GM19468 (cell line): ENCODE measurements around the gene CEP350.

Experiments
- ATAC-seq: cut with Tn5 transposase; IDR thresholded peaks from one replicate; pipeline ENCODE4 v1.9.1; 2021; ENCODE audit warnings: mild to moderate bottlenecking, moderate library complexity, moderate number of reproducible peaks; ENCODE audit not compliant: unreplicated experiment; ENCODE audit errors: extremely low read depth

Gene CEP350

DNA sequence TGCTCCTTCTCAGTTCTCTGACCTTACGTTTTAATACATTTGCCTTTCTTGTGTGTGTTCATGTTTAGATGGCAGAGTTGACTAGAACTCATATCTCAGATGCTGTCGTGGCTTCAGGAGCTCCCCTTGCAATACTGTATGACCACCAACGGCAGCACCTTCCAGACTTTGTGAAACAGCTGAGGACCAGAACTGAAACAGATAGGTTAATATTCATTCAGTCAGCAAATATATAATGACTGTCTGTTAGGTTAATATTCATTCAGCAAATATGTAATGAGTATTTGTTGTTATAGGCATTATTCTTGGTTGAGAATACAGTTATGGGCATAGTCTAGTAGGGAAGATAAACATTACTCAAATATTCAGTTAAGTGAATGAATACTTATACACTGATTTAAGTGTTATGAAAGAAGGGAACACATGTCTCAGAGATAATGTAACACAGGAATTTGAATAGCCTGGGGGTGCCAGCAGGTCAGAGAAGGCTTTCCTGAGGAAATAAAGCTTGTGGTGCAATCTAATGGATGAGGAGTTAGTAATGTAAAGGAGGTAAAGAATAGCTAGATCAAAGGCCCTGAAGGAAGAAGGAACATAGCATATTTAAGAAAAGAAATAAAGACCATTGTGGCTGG, 88.5 kb downstream of the CEP350 start:
- ATAC-seq, result no peak

DNA sequence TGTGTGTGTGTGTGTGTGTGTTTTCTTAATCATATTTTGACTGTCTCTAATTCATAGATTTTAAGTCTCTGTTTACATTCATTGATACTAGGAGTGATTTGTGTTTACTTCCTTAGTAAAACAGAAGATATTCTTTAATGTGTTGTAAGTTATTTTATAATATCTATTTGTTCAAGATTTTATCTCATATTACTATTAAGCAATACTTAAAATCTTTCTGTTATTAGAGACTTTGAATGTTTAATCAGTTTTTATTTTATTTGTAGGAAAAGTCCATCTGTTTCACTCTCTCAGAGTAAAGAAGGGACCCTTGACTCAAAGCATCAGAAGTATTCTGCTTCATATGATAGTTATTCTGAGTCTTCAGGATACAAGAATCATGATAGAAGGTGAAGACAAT, 89.2 kb downstream of the CEP350 start:
- no peak for ATAC-seq

DNA sequence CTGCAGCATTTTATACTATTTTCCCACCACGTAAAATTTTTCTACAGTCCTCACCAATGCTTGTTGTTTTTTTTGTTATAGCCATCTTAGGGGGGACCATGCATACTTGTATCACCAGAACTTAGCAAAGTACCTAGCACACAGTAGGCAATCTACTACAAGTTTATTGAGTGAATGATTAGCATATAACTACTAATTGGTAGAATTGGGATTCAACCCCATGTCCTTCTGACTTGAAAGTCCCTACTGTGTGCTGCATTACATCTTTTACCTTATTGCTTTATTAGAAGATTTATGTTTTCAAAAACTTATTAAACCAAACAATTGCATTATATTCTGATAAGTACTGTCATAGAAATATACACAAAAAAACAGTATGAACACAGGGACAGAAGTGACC, 92.1 kb downstream of the CEP350 start:
- ATAC-seq, result no peak

DNA sequence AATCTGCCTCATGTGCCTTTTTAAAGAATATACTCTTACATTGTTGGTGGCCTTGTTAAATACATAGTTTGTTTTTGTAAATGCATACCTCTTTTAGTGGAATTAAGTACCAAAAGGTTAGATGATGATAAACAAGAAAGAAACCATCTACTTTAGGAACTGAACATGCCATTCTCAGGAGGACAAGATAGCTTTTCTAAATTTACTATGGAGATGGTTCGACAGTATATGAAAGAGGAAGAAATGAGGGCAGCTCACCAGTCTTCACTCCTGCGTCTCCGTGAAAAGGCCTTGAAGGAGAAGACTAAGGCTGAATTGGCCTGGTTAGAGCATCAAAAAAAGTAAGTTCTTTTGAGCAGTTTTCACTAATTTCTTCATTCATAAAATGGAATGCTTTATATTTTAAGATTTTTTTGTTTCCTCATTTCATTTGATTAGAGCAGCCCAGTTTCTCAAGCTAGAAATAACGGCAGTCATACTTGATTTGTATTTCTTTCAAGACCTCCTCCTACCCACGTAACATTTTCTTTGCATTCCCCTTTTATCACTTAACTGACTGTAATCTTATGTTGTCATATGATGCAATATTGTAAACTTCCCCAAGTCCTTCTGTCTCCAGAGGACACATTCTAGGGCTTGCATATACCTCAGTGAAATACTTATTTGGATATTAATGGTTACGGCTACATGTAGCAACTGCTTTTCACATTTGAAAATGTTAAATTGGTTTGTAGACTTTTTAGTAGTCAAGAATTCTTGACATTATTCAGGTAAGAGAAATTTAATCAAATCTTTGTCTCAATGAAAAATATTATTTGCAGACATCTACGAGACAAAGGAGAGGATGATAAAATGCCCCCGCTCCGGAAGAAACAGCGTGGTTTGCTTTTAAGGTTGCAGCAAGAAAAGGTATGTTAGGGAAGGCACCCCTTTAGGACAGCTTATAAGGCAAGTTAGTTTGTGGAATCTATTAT, 99.3 kb downstream of the CEP350 start:
- no peak for ATAC-seq

DNA sequence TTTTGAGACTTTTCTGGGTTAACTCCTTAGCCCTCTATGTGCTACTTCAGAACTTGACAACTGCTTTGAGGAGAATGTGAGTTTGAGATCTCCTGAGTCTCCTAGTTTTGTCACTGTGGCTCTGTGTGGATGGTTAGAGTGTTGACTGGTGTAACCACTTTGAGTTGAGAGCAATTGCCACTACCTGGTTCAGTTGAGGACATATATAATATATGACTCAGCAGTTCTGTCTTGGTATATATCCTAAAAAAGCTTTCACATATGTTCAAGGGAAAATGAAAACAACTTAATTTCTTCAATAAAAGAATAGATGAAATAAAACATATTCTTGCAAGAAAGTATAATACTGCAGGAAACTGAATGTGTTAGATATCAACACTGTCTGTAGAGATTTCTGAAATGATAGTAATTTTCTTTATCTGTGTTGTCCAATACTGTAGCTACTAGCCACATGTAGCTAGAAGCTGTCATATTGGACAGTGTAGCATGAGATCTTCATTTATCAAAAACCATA, 103.3 kb downstream of the CEP350 start:
- no peak for ATAC-seq

DNA sequence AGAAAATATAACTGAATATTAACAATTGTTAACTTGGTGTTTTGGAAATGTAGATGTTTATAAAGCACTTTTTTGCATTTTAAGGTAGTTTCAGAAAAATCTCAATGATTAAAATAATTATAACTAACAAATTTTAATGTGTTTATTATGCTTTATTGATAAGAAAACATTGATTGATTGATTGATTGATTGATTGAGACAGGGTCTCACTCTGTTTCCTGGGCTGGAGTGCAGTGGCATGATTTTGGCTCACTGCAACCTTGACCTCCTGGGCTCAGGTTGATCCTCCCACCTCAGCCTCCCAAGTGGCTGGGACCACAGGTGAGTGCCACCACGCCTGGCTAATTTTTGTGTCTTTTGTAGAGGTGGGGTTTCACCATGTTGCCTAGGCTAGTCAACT, 106.4 kb downstream of the CEP350 start:
- ATAC-seq, result no peak

DNA sequence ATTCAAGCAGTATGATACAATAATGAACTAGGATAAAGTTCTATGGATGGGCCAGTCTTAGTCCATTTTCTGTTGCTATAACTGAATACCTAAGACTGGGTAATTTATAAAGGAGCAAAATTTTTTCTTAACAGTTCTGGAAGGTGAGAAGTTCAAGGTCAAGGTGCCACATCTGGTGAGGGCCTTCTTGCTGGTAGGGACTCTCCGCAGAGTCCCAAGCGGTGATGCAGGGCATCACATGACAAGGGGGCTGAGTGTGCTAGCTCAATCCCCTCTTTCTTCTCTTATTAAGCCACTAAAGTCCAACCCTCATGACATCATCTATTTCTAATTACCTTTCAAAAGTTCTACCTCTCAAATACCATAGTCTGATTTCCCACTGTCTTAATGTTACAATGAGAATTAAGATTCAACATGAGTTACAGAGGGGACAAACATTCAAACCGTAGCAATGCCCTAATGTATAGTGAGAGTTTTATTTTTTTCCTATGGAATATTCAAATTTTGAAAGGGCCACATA, 107.9 kb downstream of the CEP350 start:
- ATAC-seq, result no peak

DNA sequence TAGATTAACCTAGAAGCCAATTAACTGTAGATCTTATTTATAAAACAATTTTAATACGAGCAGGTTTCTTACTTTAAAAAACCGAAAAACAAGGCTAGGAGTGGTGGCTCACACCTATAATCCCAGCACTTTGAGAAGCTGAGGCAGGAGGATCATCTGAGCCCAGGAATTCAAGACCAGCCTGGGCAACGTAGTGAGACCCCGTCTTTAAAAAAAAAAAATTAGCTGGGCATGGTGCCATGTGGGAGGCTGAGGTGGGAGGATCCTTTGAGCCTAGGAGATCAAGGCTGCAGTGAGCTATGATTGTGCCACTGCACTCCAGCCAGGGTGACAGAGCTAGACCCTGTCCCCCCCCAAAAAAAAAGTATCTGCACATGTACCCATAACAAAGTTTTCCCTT, 110.8 kb downstream of the CEP350 start:
- no peak for ATAC-seq

DNA sequence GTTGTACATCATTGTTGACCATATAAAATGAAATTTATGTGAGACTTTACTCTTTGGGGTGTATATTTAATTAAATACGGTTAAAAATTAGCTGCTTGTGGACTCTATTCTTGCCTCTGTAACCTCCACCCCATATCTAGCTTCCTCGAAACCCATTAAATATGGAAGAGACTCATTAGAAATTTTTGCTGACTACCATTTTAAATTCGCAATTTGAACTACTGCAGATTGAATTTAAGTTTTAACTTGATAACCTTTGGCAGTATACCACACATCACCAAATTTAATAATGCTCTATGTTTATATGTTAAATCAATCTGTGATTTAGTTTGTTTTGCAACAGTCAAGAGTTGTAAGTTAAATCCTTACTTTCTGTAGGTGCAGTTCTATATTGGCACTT, 111.5 kb downstream of the CEP350 start:
- no peak for ATAC-seq

DNA sequence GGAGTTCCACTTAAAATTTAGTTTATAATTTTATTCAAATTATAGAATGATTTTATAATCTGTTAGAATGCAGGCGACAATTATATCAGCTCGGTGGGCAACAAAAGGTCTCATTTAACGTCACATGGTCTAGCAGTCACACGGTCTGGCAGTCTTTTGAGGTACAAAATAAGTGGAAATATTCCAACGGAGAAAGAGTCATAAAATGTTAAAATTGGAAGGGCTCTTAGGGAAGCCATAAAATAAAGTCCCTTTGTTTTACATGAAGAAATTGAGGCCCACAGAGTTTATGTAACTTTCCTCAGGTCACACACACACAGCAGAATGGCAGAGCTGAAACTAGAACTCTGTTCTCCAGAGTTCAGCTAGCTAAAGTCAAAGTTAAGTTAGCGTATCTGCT, 115.7 kb downstream of the CEP350 start:
- ATAC-seq, result no peak

DNA sequence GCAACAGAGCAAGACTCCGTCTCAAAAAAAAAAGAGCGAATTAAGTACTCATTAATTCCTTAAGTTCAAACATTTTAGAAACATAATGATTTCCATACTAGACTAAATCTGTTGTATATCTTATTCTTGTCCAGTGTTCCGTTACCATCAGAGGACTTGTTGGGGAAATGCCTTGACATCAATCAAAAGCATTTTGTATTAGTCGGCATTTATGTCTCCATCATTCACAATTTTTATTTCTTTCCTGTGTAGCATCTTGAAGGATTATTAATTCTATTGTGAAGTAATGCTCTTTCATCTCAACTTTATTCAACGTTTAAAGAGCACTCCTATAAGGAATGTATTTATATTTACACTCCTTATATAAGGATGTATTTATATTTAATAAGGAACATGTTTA, 117.1 kb downstream of the CEP350 start:
- ATAC-seq, result no peak

DNA sequence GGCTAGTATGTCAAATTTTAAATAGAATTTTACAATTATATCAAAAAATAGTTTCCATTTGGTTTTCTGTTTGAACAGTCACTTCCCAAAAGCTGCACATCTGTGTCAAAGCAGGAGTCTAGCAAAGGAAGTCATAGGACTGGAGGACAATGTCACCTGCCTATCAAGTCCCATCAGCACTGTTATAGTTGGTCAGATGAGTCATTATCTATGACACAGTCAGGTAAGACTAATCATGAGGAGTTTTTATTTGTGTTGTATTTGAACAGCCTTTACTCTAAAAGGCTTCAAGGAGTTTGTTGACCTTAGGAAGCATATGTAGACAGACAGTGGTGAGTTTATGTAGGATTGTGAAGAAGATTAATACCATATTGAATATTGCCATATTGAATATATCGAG, 125.8 kb downstream of the CEP350 start:
- ATAC-seq, result no peak

DNA sequence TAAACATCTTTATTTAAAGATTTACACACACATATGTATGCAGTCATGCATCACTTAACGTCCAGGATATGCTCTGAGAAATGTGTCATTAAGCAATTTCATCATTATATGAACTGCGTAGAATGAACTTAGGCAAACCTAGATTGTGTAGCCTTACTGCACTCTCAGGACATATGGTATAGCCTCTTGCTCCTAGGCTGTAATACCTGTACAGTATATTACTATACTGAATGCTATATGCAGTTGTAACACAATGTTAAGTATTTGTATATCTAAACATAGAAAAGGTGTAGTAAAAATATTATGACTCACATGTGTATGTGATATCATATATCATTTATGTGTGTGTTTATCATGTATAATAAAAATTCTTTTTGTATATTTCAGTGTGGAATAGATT, 126.9 kb downstream of the CEP350 start:
- no peak for ATAC-seq

DNA sequence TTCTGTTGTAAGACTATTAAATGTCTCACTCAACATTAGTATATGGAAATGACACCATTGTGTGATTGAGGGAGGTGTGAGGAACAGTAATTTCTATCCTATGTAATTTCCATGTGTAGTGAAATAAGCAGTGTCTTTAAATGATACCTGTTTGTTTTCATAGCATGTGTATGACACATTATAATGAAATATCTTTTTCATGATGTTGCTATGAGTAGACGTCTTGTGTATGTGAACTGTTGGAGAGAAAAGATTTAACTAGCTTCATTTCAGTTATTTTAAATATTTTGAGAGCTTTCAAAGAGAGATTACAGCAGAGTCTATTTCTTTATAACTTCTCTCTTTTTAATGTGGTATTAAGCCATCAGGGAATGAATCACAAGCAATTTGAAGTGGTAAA, 128.6 kb downstream of the CEP350 start:
- ATAC-seq, result no peak

DNA sequence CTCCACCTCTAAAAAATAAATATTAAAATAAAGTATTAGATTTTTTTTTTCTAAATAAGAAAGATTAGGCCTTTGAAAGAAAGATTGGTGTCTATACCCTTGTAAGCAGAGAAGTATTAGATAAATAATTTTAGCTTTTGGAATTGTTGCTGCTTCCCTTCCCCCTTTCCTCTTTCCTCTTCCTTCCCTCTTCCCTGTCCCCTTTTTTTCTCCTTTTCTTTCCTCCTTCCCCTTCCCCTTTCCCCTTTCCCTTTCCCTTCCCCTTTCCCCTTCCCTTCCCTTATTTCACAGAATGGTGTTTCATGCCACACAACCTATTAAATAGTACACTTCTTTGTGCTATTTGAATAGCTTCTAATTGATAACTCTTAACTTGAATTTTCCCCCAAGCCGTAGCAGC, 130.3 kb downstream of the CEP350 start:
- ATAC-seq, result no peak

DNA sequence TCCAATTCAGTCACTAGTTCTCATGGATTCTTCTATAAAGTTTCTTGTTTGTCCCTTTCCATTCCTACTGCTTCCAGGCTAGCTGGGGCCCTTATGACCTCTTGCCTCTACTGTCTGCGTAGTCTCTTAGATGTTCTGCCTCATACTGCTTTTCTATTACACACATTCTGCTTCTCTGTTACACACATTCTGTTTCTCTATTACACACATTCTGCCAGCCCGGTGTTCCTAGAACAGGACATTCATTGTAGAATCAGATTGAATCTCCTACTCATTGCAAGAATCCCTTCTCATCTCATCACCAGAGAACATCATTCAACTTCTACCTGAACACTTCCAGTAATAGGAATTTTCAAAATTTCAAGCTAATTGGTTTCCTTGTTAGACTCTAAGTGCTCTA, 130.7 kb downstream of the CEP350 start:
- ATAC-seq, result no peak

DNA sequence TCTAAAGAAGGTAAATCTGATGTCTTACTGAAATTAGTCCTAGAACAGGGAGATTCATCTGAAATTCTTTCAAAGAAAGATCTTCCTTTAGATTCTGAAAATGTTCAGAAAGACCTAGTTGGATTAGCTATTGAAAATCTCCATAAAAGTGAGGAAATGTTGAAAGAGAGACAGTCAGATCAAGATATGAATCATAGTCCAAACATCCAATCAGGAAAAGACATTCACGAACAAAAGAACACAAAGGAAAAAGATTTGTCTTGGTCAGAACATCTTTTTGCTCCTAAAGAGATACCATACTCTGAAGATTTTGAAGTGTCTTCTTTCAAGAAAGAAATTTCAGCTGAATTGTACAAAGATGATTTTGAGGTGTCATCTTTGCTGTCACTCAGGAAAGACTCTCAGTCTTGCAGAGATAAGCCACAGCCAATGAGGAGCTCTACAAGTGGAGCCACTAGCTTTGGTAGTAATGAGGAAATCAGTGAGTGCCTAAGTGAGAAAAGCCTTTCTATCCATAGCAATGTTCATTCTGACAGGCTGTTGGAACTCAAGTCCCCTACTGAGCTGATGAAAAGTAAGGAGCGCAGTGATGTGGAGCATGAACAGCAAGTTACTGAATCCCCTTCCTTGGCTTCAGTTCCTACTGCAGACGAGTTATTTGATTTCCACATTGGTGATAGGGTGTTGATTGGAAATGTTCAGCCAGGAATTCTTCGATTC, 138.5 kb downstream of the CEP350 start:
- ATAC-seq, result no peak

DNA sequence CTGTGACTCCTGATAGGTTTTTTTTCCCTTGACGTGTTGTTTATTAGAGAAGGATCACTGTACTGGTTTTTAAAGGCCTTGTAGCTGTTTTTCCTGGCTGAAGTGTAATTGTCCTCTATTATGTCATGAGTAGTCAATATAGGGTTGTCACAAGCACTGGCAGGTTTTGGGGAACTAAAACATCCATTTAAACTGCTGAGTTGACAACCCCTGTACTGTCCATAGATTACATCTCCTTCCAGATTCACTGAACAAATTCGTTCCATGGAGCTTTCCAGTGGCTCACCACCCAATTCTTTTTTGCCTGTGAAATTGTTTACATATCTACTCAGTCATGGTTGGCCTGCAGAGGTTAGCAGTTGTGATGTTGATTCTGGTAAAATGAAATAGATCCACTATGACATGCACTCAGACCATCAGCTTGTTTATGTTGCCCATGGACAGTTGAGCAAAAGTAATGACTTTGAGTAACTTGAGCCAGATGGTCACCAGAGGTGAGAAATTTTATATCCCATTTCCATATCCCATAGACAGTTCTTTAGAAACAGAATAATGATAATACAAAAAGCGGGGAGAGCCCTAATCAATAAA, 140.2 kb downstream of the CEP350 start:
- no peak for ATAC-seq

DNA sequence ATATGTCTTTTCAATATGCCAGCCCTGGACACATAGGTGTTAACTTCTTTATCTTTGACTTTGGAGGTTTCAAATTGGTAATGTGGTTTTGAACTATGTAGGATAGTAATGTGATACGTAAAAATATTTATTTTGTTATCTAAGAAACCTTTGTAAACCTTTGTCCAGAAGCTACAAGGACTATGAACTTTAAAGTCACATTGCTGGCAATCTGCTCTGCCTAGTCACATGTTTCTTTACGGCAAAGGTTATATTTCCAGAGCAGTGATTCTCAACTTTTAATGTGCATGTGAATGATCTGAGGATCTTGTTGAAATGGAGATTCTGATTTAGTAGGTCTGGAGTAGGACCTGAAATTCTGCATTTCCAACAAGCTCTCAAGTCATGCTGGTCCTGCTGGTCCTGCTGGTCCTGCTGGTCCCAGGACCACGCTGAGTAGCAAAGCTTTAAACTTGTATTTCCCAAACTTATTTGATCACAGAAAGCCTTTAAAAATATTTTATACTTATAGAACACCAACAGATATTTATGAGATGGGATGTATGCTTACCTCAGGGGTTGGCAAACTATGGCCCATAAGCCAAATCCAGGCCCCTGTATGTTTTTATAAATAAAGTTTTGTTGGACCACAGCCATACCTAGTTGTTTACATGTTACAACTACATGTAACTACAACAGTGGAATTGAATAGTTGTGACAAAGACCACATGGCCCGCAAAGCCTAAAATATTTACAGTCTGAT, 142.1 kb downstream of the CEP350 start:
- ATAC-seq, result no peak

DNA sequence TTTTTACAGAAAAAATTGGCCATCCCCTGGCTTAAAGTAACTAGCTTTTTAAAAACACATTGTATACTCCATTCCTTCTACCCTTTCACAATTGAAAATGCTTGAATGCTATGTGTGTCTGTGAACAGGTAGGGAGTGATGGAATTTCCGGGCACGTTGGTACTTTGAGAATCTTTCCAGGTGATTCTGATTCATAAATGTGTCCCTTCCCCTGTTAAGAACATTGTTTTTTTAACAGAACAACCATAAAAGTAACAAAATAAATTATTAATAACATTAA, 142.7 kb downstream of the CEP350 start:
- ATAC-seq, result no peak
